ENCODE results near the gene PLCB2.

PLCB2 gene

GRCh38 chr15:40258544-40258943 lies 49.2 kb downstream of the PLCB2 start:
- Histone ChIP-seq H3K27ac (replicated peaks) (no peak overlapping the region), H3K4me3 (replicated peaks; ENCODE audit: insufficient read depth, low read length) (no peak overlapping the region), H3K27me3 (ENCODE audit: insufficient read depth, poor library complexity, severe bottlenecking) (peaks cover 2% of the 10 kb centered on the region)
- no peak for DNase-seq (ENCODE audit: low read depth in 1 of 2, low spot score in 1 of 2)
- TF ChIP-seq, protein P1, sequence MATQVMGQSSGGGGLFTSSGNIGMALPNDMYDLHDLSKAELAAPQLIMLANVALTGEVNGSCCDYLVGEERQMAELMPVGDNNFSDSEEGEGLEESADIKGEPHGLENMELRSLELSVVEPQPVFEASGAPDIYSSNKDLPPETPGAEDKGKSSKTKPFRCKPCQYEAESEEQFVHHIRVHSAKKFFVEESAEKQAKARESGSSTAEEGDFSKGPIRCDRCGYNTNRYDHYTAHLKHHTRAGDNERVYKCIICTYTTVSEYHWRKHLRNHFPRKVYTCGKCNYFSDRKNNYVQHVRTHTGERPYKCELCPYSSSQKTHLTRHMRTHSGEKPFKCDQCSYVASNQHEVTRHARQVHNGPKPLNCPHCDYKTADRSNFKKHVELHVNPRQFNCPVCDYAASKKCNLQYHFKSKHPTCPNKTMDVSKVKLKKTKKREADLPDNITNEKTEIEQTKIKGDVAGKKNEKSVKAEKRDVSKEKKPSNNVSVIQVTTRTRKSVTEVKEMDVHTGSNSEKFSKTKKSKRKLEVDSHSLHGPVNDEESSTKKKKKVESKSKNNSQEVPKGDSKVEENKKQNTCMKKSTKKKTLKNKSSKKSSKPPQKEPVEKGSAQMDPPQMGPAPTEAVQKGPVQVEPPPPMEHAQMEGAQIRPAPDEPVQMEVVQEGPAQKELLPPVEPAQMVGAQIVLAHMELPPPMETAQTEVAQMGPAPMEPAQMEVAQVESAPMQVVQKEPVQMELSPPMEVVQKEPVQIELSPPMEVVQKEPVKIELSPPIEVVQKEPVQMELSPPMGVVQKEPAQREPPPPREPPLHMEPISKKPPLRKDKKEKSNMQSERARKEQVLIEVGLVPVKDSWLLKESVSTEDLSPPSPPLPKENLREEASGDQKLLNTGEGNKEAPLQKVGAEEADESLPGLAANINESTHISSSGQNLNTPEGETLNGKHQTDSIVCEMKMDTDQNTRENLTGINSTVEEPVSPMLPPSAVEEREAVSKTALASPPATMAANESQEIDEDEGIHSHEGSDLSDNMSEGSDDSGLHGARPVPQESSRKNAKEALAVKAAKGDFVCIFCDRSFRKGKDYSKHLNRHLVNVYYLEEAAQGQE (IDR thresholded peaks at IDR 0.05; ENCODE audit: insufficient replicate concordance, low read depth) = no peak
- no peak for TF ChIP-seq POLR2AphosphoS5 (IDR thresholded peaks at IDR 0.05; ENCODE audit: low read depth)
- TF ChIP-seq SPI1 (IDR thresholded peaks at IDR 0.05; ENCODE audit: borderline replicate concordance, low read depth) = no peak
- TF ChIP-seq, protein P2, sequence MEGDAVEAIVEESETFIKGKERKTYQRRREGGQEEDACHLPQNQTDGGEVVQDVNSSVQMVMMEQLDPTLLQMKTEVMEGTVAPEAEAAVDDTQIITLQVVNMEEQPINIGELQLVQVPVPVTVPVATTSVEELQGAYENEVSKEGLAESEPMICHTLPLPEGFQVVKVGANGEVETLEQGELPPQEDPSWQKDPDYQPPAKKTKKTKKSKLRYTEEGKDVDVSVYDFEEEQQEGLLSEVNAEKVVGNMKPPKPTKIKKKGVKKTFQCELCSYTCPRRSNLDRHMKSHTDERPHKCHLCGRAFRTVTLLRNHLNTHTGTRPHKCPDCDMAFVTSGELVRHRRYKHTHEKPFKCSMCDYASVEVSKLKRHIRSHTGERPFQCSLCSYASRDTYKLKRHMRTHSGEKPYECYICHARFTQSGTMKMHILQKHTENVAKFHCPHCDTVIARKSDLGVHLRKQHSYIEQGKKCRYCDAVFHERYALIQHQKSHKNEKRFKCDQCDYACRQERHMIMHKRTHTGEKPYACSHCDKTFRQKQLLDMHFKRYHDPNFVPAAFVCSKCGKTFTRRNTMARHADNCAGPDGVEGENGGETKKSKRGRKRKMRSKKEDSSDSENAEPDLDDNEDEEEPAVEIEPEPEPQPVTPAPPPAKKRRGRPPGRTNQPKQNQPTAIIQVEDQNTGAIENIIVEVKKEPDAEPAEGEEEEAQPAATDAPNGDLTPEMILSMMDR (IDR thresholded peaks at IDR 0.05; ENCODE audit: insufficient read depth, low read length) = no peak
- TF ChIP-seq GABPA (IDR thresholded peaks at IDR 0.05; ENCODE audit: low read depth) = no peak

DNA sequence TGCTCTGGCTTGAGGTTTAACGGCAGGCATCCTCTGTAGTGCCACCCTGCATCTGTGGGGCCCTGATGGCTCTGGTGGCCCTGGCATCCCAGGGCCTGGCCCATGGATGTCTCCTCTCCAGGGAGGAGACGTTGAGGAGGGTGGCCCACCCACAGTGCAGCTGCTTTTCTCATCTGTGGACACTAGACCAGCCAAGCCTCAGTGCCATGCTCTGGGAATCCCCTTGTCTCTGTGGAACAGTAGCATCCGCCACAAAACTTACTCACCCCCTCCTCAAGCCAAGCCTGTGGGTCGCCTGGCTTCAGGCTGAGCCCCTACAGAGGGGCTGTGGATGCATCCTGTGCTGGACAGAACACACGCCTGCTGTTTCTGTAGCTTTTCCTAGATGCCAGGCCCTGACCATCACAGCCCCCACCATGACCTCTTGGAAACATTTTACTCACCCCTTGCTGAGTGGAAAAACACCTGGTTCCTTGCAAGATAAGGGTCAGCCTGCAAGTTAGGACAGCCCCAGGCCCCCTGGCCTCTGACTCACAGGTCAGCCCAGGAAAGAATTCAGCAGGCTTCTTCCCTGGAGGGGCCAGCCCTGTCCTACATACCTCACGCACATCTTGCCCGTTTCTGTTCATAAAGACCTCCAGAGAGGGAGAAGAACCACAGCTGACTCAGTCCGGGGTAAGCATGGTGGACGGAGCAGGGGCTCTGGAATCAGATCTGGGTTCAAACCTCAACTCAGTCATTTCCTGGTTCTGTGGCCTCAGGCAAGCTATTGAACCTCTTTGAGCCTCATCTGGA lies 49.9 kb downstream of the PLCB2 start:
- no peak for DNase-seq (ENCODE audit: low read depth in 1 of 2, low spot score in 1 of 2)
- no peak overlapping the region for H3K4me3 ChIP-seq (replicated peaks; ENCODE audit: insufficient read depth, low read length)
- TF ChIP-seq, protein P2 (IDR thresholded peaks at IDR 0.05; ENCODE audit: insufficient read depth, low read length) = no peak
- TF ChIP-seq, protein P1 (IDR thresholded peaks at IDR 0.05; ENCODE audit: insufficient replicate concordance, low read depth) = no peak
- TF ChIP-seq SPI1 (IDR thresholded peaks at IDR 0.05; ENCODE audit: borderline replicate concordance, low read depth) (no peak), POLR2AphosphoS5 (IDR thresholded peaks at IDR 0.05; ENCODE audit: low read depth) (no peak), GABPA (IDR thresholded peaks at IDR 0.05; ENCODE audit: low read depth) (no peak)
- H3K27me3 ChIP-seq (ENCODE audit: insufficient read depth, poor library complexity, severe bottlenecking) = peaks cover 9% of the 10 kb centered on the region
- H3K27ac ChIP-seq (replicated peaks) = no peak overlapping the region

GRCh38 chr15:40256638-40257235 lies 51.0 kb downstream of the PLCB2 start:
- TF ChIP-seq POLR2AphosphoS5 (IDR thresholded peaks at IDR 0.05; ENCODE audit: low read depth) (no peak), SPI1 (IDR thresholded peaks at IDR 0.05; ENCODE audit: borderline replicate concordance, low read depth) (no peak), GABPA (IDR thresholded peaks at IDR 0.05; ENCODE audit: low read depth) (no peak)
- TF ChIP-seq, protein P2 (IDR thresholded peaks at IDR 0.05; ENCODE audit: insufficient read depth, low read length) = no peak
- Histone ChIP-seq H3K27me3 (ENCODE audit: insufficient read depth, poor library complexity, severe bottlenecking) (peaks cover 9% of the 10 kb centered on the region), H3K4me3 (replicated peaks; ENCODE audit: insufficient read depth, low read length) (no peak overlapping the region), H3K27ac (replicated peaks) (no peak overlapping the region)
- DNase-seq (ENCODE audit: low read depth in 1 of 2, low spot score in 1 of 2) = peak in 1 of 2 experiments; percentile 47
